CD14-positive monocyte (primary cell): ENCODE data around the gene BTAF1. TPM values are rescaled to one million over a fixed set of nuclear protein-coding genes. Genes with fewer than 3 reads are reported as not detected.

Source experiments
- DNase-seq, 3 donors: peaks; one replicate each; pipeline ENCODE4 v3.0.0-alpha.2; 2011 to 2022
- H2AFZ ChIP-seq: 2 replicates; pipeline ENCODE4 v1.6.0; 2012; ENCODE audit warnings: mild to moderate bottlenecking, low read depth, low read length, inconsistent platforms; ENCODE audit not compliant: insufficient read depth, poor library complexity, severe bottlenecking
- H3K27ac ChIP-seq, 2 donors: 1 replicate in 1 of 2; 2 replicates in 1 of 2; pipeline ENCODE4 v1.5.1; 2012 to 2013; ENCODE audit warnings: low read length in 2 of 2, control low read depth in 1 of 2, inconsistent platforms in 1 of 2, low read depth in 1 of 2, mild to moderate bottlenecking in 1 of 2
- H3K27me3 ChIP-seq, 2 donors: one replicate each; pipeline versions ENCODE4 v1.6.0 to v1.6.1; 2011 to 2013; ENCODE audit warnings: low read length in 2 of 2; ENCODE audit not compliant: control insufficient read depth in 2 of 2, insufficient read depth in 2 of 2
- H3K36me3 ChIP-seq, 2 donors: replicated peaks in 1 of 2; 1 replicate in 1 of 2; 2 replicates in 1 of 2; pipeline versions ENCODE4 v1.5.1 to v1.6.1; 2012 to 2013; ENCODE audit warnings: low read length in 2 of 2, control low read depth in 1 of 2, inconsistent platforms in 1 of 2, mild to moderate bottlenecking in 1 of 2; ENCODE audit not compliant: insufficient read depth in 2 of 2, control insufficient read depth in 1 of 2
- H3K4me1 ChIP-seq, 2 donors: 1 replicate in 1 of 2; 2 replicates in 1 of 2; pipeline versions ENCODE4 v1.5.1 to v1.6.1; 2012 to 2013; ENCODE audit warnings: low read length in 2 of 2, control low read depth in 1 of 2, inconsistent platforms in 1 of 2, mild to moderate bottlenecking in 1 of 2, moderate library complexity in 1 of 2; ENCODE audit not compliant: insufficient read depth in 2 of 2, control insufficient read depth in 1 of 2
- H3K4me2 ChIP-seq: replicated peaks from 2 replicates; pipeline ENCODE3; 2012; ENCODE audit warnings: low read length, moderate library complexity, mild to moderate bottlenecking; ENCODE audit not compliant: poor library complexity, severe bottlenecking; ENCODE audit errors: extremely low read depth
- H3K4me3 ChIP-seq, 3 experiments: fragments of 200-600 bp in 1 of 3; sonication (generic) in 1 of 3; replicated peaks in 1 of 3; 1 replicate in 2 of 3; 2 replicates in 1 of 3; pipeline ENCODE4 v1.5.1; 2011 to 2013; ENCODE audit warnings: low read length in 3 of 3, mild to moderate bottlenecking in 3 of 3, control low read depth in 2 of 3, low read depth in 2 of 3, inconsistent platforms in 1 of 3, moderate library complexity in 1 of 3
- H3K79me2 ChIP-seq: 2 replicates; pipeline ENCODE4 v1.6.0; 2012; ENCODE audit warnings: mild to moderate bottlenecking, control low read depth, inconsistent platforms, low read length, moderate library complexity; ENCODE audit not compliant: insufficient read depth
- H3K9ac ChIP-seq: 2 replicates; pipeline ENCODE4 v1.6.0; 2017; ENCODE audit warnings: low read length, mild to moderate bottlenecking; ENCODE audit not compliant: insufficient read depth, poor library complexity, severe bottlenecking
- H3K9me3 ChIP-seq, 2 donors: replicated peaks in 1 of 2; 1 replicate in 1 of 2; 2 replicates in 1 of 2; pipeline versions ENCODE4 v1.5.1 to v1.6.1; 2012 to 2013; ENCODE audit warnings: low read length in 2 of 2, control low read depth in 1 of 2; ENCODE audit not compliant: control insufficient read depth in 1 of 2, insufficient read depth in 1 of 2
- H4K20me1 ChIP-seq: 2 replicates; pipeline ENCODE4 v1.6.0; 2012; ENCODE audit warnings: mild to moderate bottlenecking, low read length, control low read depth, moderate library complexity; ENCODE audit not compliant: insufficient read depth
- H3K27ac Mint-ChIP-seq, 7 donors: one replicate each; pipeline ENCODE4 v1.8.0; 2020; ENCODE audit warnings: mild to moderate bottlenecking in 7 of 7, mixed read lengths in 7 of 7, moderate library complexity in 6 of 7, inconsistent platforms in 2 of 7
- H3K27me3 Mint-ChIP-seq, 3 donors: one replicate each; pipeline ENCODE4 v1.8.0; 2021 to 2022; ENCODE audit warnings: low read depth in 3 of 3, mild to moderate bottlenecking in 3 of 3, mixed read lengths in 3 of 3, moderate library complexity in 3 of 3, inconsistent platforms in 1 of 3
- H3K36me3 Mint-ChIP-seq, 2 donors: one replicate each; pipeline ENCODE4 v1.8.0; 2020; ENCODE audit warnings: mixed read lengths in 2 of 2, inconsistent platforms in 1 of 2, mild to moderate bottlenecking in 1 of 2
- H3K4me1 Mint-ChIP-seq: one replicate; pipeline ENCODE4 v1.8.0; 2020; ENCODE audit warnings: mild to moderate bottlenecking, mixed read lengths
- H3K4me3 Mint-ChIP-seq, 2 donors: one replicate each; pipeline ENCODE4 v1.8.0; 2020; ENCODE audit warnings: mild to moderate bottlenecking in 2 of 2, mixed read lengths in 2 of 2, moderate library complexity in 1 of 2
- H3K9me3 Mint-ChIP-seq, 7 donors: one replicate each; pipeline ENCODE4 v1.8.0; 2020 to 2022; ENCODE audit warnings: mixed read lengths in 7 of 7, mild to moderate bottlenecking in 6 of 7, moderate library complexity in 6 of 7, inconsistent platforms in 2 of 7
- WGBS: methylation state at CpG from one replicate; pipeline ENCODE4 v1.1.5; 2013; ENCODE audit warnings: missing lambda C conversion rate; ENCODE audit not compliant: insufficient coverage; 5-methylcytosine and 5-hydroxymethylcytosine counted together
- intact Hi-C, 2 donors: fragments of 100-400 bp; cut with micrococcal nuclease; formaldehyde crosslinking; loops; one replicate each; pipeline versions ENCODE4 v1.15.0 to v1.15.1; 2023
- polyA plus RNA-seq, 3 donors: library from polyadenylated mRNA; depleted of rRNA in 1 of 3; unstranded in 2 of 3; stranded (reverse) in 1 of 3; fragments of 300-500 nt in 2 of 3; fragments of >200 nt in 1 of 3; fragmentation: Illumina TruSeq in 2 of 3; gene quantifications; 1 replicate in 2 of 3; 2 replicates in 1 of 3; pipeline ENCODE4 v1.2.3, GENCODE V29; 2012 to 2021
- TF ChIP-seq, protein P1 (sequence below): fragments of 200-600 bp; IDR thresholded peaks from one replicate; pipeline ENCODE4 v1.8.0; 2022; ENCODE audit warnings: antibody characterized with exemption, mild to moderate bottlenecking

Gene BTAF1
- polyA plus RNA-seq, 3 donors, result 3.7 to 59.8 (median 5.1) TPM

DNA sequence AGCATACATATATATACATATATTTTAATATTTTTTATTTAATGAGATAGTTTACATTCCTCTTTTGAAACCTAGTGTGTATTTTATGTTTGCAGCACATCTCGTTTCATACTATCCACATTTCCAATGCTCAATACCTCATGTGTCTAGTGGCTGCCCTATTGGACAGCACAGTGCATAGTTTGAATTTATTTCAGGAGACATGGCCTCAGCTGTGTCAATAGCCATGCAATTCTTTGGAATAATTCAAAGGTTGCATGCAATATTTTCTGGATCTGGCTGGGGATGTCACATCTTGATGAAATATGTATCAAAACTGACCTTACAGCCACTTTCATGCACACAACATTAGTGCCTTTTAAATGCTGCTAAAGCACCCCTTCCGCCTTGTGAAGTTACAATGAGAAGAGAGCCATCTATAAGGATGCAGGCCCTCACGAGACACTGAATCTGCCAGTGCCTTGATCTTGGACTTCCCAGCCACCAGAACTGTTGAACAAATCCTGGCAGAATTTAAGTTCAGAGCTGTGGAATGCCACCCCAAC is 27.3 kb upstream of the BTAF1 start:
- WGBS, result 86% methylated on average over 1 of the region's 3 CpGs
- peaks cover 0 to 6% (median 4%) of the 10 kb centered on the region in 7 donors for H3K9me3 Mint-ChIP-seq
- no peaks in the 10 kb centered on the region for H3K27me3 ChIP-seq
- no peaks in the 10 kb centered on the region for H3K79me2 ChIP-seq
- no peak overlapping the region for H2AFZ ChIP-seq
- H3K36me3 Mint-ChIP-seq, result no peaks in the 10 kb centered on the region
- no peak overlapping the region for H3K9ac ChIP-seq
- H3K4me1 Mint-ChIP-seq, result peaks cover 18% of the 10 kb centered on the region
- intact Hi-C loops, result no loop called here
- H4K20me1 ChIP-seq, result no peaks in the 10 kb centered on the region
- DNase-seq, result no peak
- no peak overlapping the region for H3K27ac Mint-ChIP-seq
- H3K4me3 ChIP-seq, result no peak overlapping the region
- H3K36me3 ChIP-seq, result no peaks in the 10 kb centered on the region
- peaks cover 10 to 14% of the 10 kb centered on the region in 2 donors for H3K4me1 ChIP-seq
- no peaks in the 10 kb centered on the region for H3K9me3 ChIP-seq
- TF ChIP-seq, protein P1, sequence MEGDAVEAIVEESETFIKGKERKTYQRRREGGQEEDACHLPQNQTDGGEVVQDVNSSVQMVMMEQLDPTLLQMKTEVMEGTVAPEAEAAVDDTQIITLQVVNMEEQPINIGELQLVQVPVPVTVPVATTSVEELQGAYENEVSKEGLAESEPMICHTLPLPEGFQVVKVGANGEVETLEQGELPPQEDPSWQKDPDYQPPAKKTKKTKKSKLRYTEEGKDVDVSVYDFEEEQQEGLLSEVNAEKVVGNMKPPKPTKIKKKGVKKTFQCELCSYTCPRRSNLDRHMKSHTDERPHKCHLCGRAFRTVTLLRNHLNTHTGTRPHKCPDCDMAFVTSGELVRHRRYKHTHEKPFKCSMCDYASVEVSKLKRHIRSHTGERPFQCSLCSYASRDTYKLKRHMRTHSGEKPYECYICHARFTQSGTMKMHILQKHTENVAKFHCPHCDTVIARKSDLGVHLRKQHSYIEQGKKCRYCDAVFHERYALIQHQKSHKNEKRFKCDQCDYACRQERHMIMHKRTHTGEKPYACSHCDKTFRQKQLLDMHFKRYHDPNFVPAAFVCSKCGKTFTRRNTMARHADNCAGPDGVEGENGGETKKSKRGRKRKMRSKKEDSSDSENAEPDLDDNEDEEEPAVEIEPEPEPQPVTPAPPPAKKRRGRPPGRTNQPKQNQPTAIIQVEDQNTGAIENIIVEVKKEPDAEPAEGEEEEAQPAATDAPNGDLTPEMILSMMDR, result no peak
- H3K27me3 Mint-ChIP-seq, result no peaks in the 10 kb centered on the region
- no peak overlapping the region for H3K4me2 ChIP-seq
- H3K27ac ChIP-seq, result no peak overlapping the region
- H3K4me3 Mint-ChIP-seq, result no peak overlapping the region

DNA sequence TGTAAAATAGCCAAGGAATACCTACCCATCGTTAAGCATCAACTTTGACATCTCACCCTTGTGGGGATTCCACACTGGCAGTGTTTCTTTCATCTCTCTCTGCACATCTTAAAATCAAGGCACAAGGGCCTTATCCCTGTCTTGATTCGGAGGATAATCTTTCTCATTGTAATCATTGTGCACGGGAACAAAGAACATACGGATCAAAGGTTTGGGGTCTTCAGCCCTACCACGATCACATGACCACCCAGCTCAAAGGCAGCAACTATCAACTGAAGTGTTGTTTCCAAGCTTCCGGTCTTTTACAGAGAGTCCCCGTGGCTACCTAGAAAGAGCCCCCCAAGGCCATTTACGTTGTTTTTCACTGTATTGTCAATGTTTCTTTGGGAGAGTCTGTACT is 26.1 kb upstream of the BTAF1 start:
- no peaks in the 10 kb centered on the region for H3K36me3 ChIP-seq
- intact Hi-C loops, result no loop called here
- H3K36me3 Mint-ChIP-seq, result no peaks in the 10 kb centered on the region
- H3K9me3 ChIP-seq, result no peaks in the 10 kb centered on the region
- H2AFZ ChIP-seq, result no peak overlapping the region
- no peaks in the 10 kb centered on the region for H3K27me3 Mint-ChIP-seq
- H3K27ac Mint-ChIP-seq, result no peak overlapping the region
- H3K79me2 ChIP-seq, result no peaks in the 10 kb centered on the region
- H3K27ac ChIP-seq, result no peak overlapping the region
- no peak overlapping the region for H3K9ac ChIP-seq
- peaks cover 29% of the 10 kb centered on the region for H3K4me1 Mint-ChIP-seq
- H3K27me3 ChIP-seq, result no peaks in the 10 kb centered on the region
- H3K9me3 Mint-ChIP-seq, result peaks cover 0 to 6% (median 4%) of the 10 kb centered on the region in 7 donors
- no peak for DNase-seq
- WGBS, result 61% methylated on average over 3 of the region's 8 CpGs
- H4K20me1 ChIP-seq, result no peaks in the 10 kb centered on the region
- H3K4me3 ChIP-seq, result no peak overlapping the region
- TF ChIP-seq, protein P1, result no peak
- peaks cover 21 to 24% of the 10 kb centered on the region in 2 donors for H3K4me1 ChIP-seq
- H3K4me2 ChIP-seq, result no peak overlapping the region
- no peak overlapping the region for H3K4me3 Mint-ChIP-seq
